ENCODE measurements around the gene EPHB6.
A peak's percentile ranks its signal among the peaks of the same experiment; 100 is the strongest.

EPHB6 gene

GRCh38 chr7:142880876-142881505 lies 26.1 kb downstream of the EPHB6 start:
- Histone ChIP-seq H3K4me3 (ENCODE audit: low read depth, low read length) (no peak overlapping the region), H3K4me1 (no peaks in the 10 kb centered on the region), H3K9me3 (no peaks in the 10 kb centered on the region), H3K36me3 (no peaks in the 10 kb centered on the region), H3K27me3 (no peaks in the 10 kb centered on the region)
- TF ChIP-seq CTCF (IDR thresholded peaks at IDR 0.05; ENCODE audit: low read depth, low read length) = peak; percentile 62
- no peak for DNase-seq

- DNase-seq = no peak
- TF ChIP-seq CTCF (IDR thresholded peaks at IDR 0.05; ENCODE audit: low read depth, low read length) = no peak
- Histone ChIP-seq H3K36me3 (no peaks in the 10 kb centered on the region), H3K9me3 (no peaks in the 10 kb centered on the region), H3K4me1 (no peaks in the 10 kb centered on the region), H3K27me3 (no peaks in the 10 kb centered on the region), H3K4me3 (ENCODE audit: low read depth, low read length) (no peak overlapping the region)
Measured at GRCh38 chr7:142881586-142882337, 26.9 kb downstream of the EPHB6 start.

- Histone ChIP-seq H3K27me3 (no peaks in the 10 kb centered on the region), H3K4me3 (ENCODE audit: low read depth, low read length) (no peak overlapping the region), H3K36me3 (no peaks in the 10 kb centered on the region), H3K4me1 (no peaks in the 10 kb centered on the region), H3K9me3 (no peaks in the 10 kb centered on the region)
- TF ChIP-seq CTCF (IDR thresholded peaks at IDR 0.05; ENCODE audit: low read depth, low read length) = no peak
- DNase-seq = no peak
Measured at GRCh38 chr7:142882338-142882678, 27.4 kb downstream of the EPHB6 start.

- DNase-seq = no peak
- H3K4me3 ChIP-seq (ENCODE audit: low read depth, low read length) = no peak overlapping the region
- TF ChIP-seq CTCF (IDR thresholded peaks at IDR 0.05; ENCODE audit: low read depth, low read length) = no peak
- H3K36me3 ChIP-seq = no peaks in the 10 kb centered on the region
- H3K9me3 ChIP-seq = no peaks in the 10 kb centered on the region
- H3K27me3 ChIP-seq = no peaks in the 10 kb centered on the region
- H3K4me1 ChIP-seq = no peaks in the 10 kb centered on the region
Measured at GRCh38 chr7:142883145-142883544, 28.3 kb downstream of the EPHB6 start.

GRCh38 chr7:142883571-142884285 lies 28.9 kb downstream of the EPHB6 start:
- Histone ChIP-seq H3K4me3 (ENCODE audit: low read depth, low read length) (no peak overlapping the region), H3K4me1 (no peaks in the 10 kb centered on the region), H3K27me3 (no peaks in the 10 kb centered on the region), H3K9me3 (no peaks in the 10 kb centered on the region), H3K36me3 (no peaks in the 10 kb centered on the region)
- TF ChIP-seq CTCF (IDR thresholded peaks at IDR 0.05; ENCODE audit: low read depth, low read length) = no peak
- DNase-seq = no peak

GRCh38 chr7:142884286-142884640 lies 29.4 kb downstream of the EPHB6 start:
- H3K9me3 ChIP-seq = no peaks in the 10 kb centered on the region
- H3K36me3 ChIP-seq = no peaks in the 10 kb centered on the region
- no peaks in the 10 kb centered on the region for H3K4me1 ChIP-seq
- no peaks in the 10 kb centered on the region for H3K27me3 ChIP-seq
- DNase-seq = no peak
- no peak for TF ChIP-seq CTCF (IDR thresholded peaks at IDR 0.05; ENCODE audit: low read depth, low read length)
- no peak overlapping the region for H3K4me3 ChIP-seq (ENCODE audit: low read depth, low read length)

Data from BE2C (cell line).